Astrocyte of the spinal cord (primary cell): ENCODE data around the gene NFATC1.

Source experiments
- DNase-seq: peaks from one replicate; pipeline ENCODE4 v3.0.0; 2011; ENCODE audit warnings: low read depth, low spot score
- H3K4me3 ChIP-seq: 2 replicates; pipeline ENCODE4 v1.5.1; 2011; ENCODE audit warnings: low read depth, mild to moderate bottlenecking, low read length, moderate library complexity
- in situ Hi-C: cut with HindIII; loops from 2 replicates; pipeline ENCODE4 v1.10.0; 2017; ENCODE audit warnings: low sequenced_read_pairs
- TF ChIP-seq, protein P1 (sequence below): IDR thresholded peaks from 2 replicates; pipeline ENCODE4 v1.5.1; 2012; ENCODE audit warnings: low read depth, mild to moderate bottlenecking, low read length, inconsistent platforms

The NFATC1 gene

DNA sequence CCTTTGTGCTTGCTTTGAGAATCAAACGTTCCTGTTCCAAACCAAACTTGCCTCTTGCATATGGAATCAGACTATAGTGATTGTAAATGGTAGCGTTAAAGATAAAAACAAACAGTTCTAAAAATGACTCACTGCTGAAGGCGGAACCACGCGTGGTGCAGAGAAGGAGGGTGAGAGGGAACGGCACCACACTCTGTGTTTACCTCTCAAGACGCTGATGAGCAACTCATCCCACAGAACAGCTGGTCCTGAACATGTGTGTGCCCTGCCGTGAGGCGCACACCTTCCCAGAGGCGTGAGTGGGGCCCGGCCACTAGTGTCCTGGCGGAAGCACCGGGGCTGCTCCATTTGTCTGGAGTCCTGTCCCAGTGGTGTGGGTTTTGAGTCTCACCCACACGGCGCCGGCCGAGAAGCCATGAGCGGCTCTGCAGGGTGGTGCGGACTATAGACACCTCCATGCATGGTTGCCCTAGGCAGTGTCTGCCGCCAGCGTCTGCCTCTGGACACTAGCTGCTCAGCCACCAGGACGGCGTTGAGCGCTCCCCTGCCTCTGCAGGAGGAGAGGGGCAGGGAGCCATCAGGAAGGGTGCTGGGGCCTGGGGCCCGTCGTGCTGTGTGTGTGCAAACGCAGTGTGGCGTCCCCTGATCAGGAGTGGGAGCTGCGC, 52.1 kb downstream of the NFATC1 start:
- no peak overlapping the region for H3K4me3 ChIP-seq
- in situ Hi-C loops = no loop called here
- peak; percentile 27 for DNase-seq
- TF ChIP-seq, protein P1, sequence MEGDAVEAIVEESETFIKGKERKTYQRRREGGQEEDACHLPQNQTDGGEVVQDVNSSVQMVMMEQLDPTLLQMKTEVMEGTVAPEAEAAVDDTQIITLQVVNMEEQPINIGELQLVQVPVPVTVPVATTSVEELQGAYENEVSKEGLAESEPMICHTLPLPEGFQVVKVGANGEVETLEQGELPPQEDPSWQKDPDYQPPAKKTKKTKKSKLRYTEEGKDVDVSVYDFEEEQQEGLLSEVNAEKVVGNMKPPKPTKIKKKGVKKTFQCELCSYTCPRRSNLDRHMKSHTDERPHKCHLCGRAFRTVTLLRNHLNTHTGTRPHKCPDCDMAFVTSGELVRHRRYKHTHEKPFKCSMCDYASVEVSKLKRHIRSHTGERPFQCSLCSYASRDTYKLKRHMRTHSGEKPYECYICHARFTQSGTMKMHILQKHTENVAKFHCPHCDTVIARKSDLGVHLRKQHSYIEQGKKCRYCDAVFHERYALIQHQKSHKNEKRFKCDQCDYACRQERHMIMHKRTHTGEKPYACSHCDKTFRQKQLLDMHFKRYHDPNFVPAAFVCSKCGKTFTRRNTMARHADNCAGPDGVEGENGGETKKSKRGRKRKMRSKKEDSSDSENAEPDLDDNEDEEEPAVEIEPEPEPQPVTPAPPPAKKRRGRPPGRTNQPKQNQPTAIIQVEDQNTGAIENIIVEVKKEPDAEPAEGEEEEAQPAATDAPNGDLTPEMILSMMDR = no peak

DNA sequence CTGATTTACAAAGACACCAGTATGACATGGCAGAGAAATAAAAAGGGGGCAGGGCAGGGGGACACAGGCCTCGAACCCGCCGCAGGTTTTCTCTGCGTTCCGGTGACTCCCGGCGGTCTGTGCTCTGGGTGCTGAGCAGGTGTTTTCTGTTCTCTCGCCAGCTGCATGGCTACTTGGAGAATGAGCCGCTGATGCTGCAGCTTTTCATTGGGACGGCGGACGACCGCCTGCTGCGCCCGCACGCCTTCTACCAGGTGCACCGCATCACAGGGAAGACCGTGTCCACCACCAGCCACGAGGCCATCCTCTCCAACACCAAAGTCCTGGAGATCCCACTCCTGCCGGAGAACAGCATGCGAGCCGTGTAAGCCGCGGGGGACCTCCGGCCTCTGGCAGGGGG, 52.9 kb downstream of the NFATC1 start:
- H3K4me3 ChIP-seq = no peak overlapping the region
- no peak for DNase-seq
- in situ Hi-C loops = no loop called here
- TF ChIP-seq, protein P1 = no peak

DNA sequence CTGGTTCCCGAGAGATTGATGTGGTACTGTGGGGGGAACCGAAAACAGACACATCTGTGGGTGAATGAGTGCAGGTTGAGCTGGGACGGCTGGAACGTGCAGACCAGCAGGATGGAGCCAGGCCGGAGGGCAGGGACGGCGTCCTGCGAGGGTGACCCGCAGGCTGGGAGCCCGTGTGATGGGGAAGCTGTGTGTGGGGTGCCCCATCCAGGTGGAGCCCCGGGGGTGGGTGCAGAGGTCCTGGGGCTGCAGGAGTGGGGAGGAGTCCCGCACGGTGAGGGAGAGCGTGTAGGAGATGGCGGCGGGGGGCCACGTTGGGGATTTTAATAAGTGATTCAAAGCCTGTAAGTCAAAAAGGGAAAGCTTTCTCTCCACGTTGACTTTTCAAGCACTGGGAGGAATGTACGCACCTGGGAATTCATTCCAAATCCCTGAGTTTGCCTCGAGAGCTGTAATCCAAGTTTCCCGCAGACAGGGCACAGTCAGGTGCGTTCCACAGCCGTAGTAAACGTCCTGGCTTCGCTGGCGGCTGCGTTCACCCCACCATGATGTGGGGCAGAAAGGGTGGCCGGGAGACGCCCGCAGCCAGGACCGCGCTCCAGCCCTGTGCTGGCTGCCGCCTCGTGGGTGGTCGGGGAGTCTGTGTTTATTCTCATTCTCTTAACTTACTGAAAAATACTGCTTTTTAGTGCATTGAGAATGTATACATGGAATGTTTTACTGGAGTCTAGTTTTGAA, 54.0 kb downstream of the NFATC1 start:
- in situ Hi-C loops = no loop called here
- TF ChIP-seq, protein P1 = no peak
- no peak overlapping the region for H3K4me3 ChIP-seq

DNA sequence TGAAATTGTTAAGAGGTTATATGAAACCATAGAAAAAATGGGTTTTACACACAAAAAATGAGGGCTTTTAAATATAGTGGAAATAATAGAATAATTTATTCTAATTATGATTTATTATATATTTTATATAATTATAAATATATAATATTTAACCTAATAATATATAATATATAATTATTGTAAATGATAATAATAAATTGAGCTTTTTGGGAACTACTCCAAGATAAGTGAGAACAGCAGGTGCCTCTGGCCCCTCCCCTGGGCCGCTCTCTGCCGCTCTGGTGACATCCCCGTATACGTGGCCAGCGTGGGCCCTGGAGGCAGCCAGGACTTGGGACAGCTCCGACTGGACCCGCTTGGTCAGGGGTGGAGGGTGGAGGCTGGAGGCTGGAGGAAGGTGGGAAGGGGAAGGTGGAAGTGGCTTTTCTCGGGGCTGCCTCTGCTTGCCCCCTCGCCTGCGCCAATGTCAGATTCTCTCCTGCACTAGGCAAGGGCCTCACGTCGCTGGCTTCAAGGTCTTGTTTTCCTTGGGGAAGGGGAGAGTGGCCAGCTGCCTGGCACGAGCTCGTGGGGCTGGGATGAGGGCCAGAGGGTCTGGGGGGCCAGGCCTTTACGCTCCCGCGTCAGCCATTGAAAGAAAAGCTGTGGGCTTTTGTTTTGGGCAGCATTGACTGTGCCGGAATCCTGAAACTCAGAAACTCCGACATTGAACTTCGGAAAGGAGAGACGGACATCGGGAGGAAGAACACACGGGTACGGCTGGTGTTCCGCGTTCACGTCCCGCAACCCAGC, 54.8 kb downstream of the NFATC1 start:
- in situ Hi-C loops = no loop called here
- no peak overlapping the region for H3K4me3 ChIP-seq
- no peak for DNase-seq
- TF ChIP-seq, protein P1 = no peak

More for the DNA sequence above, 54.0 kb downstream of the NFATC1 start:
- no peak for DNase-seq

DNA sequence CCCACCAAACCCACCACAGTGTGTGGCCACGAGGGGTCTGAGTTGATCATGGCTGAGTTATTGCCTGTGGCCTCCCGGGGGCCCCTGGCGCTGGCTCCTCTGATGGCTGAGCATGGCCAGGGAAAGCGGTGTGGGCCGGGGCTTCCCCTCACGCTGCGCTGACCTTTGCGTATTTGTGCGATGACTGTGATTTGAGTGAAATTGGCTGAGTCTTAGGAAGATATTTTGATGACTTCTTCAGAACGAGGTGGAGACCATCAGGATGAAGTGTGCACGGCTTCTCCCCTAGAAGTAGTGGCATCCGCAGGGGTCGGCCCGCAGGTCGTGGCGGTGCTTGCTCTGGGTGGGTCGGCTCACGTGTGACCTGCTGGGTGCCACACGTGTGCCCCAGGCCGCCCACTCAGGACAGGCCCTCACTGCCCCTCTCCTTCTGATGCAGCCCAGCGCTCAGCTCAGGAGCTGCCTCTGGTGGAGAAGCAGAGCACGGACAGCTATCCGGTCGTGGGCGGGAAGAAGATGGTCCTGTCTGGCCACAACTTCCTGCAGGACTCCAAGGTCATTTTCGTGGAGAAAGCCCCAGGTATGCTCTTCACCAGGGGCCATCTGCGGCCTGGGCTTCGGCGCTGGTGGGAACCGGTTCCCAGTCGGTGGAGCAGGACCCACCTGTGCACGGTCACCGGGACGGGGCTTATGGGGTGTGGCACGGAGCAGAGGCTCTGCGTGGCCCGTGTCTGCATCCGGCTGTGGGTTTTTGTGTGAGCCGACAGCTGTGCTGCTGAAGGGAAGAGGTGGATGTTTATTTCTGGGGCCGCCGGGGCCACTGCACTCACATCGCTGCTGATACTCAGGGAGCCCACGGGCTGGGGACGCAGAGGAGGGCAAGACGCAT, 55.8 kb downstream of the NFATC1 start:
- H3K4me3 ChIP-seq = no peak overlapping the region
- in situ Hi-C loops = no loop called here
- no peak for DNase-seq
- TF ChIP-seq, protein P1 = peak; percentile 18
